B cell (primary cell): ENCODE data around the gene OR10G3.

Experiments used
- CTCF ChIP-seq: fragments of 200-600 bp; IDR thresholded peaks from one replicate; pipeline ENCODE4 v1.8.0; 2022; ENCODE audit warnings: antibody characterized with exemption, mild to moderate bottlenecking
- EZH2 ChIP-seq: IDR thresholded peaks from 2 replicates; pipeline ENCODE4 v1.6.1; 2012; ENCODE audit warnings: borderline replicate concordance, low read depth, mild to moderate bottlenecking, moderate library complexity, low read length; ENCODE audit not compliant: insufficient read depth, poor library complexity, severe bottlenecking

DNA sequence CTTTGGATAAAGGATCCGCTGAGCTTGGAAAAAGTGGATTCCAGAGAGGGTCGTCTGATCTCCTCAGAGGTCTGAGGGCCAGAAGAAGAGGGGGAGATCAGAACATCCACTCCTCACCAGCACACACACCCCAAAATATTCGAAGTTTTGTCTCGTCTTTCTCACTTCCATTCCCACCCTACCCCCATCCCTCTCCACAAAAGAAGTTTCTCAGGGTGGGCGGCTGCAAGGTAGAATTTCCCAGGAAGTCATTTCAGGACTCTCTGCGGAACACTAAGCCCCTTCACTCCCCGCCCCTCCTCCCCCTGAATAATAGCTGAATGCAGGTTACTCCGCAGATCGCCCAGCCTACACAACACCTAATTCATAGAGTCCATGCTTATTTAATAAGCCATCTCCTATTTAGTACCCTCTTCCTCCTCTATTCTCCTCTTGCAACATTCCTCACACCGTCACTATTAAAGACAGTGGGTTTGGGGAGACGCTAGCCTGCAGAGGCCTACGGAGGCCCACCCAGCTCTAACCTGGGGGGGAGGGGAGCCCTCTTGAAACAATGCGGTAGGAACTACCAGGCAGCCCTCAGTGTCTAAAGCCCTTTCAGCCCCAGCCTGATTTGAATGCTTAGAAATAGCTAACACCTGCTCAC lies 53.1 kb downstream of the OR10G3 start:
- TF ChIP-seq CTCF (no peak), EZH2 (no peak)
